ENCODE data around the gene PREP. TPM values are rescaled to one million over a fixed set of nuclear protein-coding genes. Genes with fewer than 3 reads are reported as not detected.
"Not testable (repeated sequence)": the region's sequence is repeated elsewhere in the genome, so short reads cannot be mapped to it uniquely, and the experiment has no call there.

Gene PREP
- total RNA-seq, 1 donor from 2014 or later: 47.1 TPM

DNA sequence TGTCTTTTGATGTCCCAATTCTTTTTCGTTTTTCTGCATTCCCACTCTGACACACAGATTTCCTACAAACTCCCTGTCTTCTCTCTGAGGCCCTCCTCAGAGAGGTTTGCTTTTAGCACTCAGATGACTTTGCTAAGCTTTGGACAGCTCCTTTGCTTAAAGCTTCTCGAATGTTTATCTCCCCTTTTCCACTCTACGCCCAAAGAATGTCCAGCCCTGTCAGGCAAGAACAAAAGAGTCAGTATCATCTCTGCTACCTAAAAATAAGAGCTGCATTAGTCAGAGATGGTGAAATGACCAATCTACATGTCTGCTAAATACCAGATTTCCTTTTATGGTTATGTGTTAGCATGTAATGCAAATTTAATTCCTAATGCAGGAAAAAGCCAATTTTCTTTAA, 56.8 kb downstream of the PREP start:
- intact Hi-C loops (cut with micrococcal nuclease): no loop called here

DNA sequence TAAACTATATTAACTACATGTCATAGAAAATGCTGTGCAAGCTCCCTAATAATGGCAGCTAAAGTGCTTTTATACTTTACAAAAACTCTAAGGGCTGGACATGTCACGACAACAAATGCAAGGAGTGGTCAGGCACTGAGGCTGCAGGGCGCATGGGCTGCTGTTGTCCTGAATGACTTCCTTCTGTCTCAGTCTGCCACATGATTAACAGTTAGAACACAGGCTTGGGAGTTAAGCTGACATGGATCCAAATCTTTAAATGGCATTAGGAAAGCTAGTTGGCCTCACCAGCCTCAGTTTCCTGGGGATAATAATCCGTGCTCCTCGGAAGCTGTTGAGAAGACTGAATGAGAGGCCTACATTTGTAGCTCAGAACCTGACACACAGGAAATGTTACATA, 57.4 kb downstream of the PREP start:
- intact Hi-C loops (cut with micrococcal nuclease): no loop called here

DNA sequence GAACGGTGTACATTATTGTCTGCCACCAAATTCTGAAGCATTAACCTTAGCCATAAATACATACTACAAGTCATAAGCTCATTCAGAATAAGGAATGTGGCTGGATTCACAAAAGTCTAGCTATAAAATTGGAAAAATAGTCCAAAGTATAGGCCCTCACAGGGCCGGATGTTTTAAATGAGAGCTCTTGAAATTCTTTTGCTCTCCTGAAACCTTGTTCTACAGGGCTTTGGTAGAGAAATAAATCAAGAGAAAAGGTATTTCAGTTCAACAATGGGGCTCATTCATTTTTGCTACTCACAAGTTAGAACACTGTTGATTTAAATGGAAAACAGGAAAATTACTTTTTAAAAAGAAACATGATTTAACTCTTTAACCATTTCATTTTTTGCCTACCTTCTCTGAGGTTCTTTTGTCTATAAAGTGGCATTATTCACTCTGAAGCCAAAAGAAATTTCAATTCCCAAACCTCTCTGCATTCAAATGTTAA, 58.0 kb downstream of the PREP start:
- intact Hi-C loops (cut with micrococcal nuclease): no loop called here

DNA sequence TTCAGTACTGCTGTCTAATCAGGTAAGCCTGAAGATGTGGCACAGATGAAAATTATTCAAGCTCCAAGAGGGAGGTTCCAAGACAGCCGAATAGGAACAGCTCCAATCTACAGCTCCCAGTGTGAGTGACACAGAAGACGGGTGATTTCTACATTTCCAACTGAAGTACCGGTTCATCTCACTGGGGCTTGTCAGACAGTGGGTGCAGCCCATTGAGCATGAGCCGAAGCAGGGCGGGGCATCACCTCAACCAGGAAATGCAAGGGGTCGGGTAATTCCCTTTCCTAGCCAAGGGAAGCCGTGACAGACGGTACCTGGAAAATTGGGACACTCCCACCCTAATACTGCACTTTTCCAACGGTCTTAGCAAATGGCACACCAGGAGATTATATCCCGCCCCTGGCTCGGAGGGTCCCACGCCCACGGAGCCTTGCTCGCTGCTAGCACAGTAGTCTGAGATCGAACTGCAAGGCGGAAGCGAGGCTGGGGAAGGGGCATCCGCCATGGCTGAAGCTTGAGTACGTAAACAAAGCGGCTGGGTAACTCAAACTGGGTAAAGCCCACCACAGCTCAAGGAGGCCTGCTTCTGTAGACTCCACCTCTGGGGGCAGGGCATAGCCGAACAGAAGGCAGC, 64.4 kb downstream of the PREP start:
- intact Hi-C loops (cut with micrococcal nuclease): not testable (repeated sequence)

DNA sequence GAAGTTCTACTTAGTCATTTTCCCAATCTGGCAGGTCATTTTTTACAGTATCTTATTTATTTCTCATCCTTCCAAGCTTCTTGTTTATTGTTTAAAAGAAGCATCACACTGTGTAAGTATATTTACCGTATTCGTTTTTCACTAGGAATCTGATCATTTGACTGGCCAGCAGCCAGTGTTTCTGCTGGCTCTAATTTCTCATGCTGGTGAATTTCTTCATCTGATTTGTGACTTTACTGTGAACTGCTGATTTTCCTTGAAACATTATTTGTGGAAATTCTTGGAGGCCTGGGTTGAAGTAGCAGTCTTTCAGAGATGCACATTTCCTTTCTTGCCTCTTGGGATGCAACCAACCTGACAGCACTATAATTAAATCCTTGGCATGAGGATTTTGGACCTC, 65.9 kb downstream of the PREP start:
- intact Hi-C loops (cut with micrococcal nuclease): no loop called here

DNA sequence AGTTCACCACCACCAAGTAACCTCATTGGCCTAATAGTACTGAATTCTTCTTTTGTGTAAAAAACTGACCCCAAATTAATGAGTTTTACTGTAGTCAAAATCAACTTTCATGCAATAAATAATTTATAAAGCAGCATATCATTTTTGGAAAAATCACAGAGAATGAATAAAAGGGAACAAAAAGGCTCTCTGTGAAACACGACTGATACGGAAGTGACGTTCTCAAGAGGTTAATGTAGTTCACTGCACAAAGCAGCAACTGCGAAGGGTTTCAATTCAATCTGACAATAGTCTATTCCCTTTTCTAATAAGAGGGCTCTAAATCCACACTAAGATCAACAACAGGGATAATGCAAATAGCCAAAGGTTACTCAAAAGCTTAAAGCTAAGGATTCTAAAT, 70.3 kb downstream of the PREP start:
- intact Hi-C loops (cut with micrococcal nuclease): no loop called here

DNA sequence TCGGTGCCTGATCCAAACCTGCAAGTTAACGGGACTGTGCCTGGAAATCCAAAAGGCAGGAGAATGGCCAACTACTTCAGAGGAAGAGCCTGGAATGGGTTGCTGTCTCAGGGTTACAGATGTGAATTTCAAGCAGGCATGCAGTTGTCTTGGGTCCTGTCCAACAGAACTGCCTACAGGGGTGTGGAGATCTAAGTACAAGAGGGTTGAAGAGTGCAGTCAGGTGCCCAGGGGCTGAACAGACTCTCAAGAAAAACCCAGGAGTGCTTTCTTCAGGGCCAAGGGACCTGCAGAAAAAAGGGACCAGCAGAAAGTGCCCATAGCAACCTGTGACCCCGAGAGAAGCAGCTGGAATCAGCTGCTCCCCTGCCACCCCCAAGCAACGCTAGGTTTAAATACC, 71.0 kb downstream of the PREP start:
- intact Hi-C loops (cut with micrococcal nuclease): no loop called here

DNA sequence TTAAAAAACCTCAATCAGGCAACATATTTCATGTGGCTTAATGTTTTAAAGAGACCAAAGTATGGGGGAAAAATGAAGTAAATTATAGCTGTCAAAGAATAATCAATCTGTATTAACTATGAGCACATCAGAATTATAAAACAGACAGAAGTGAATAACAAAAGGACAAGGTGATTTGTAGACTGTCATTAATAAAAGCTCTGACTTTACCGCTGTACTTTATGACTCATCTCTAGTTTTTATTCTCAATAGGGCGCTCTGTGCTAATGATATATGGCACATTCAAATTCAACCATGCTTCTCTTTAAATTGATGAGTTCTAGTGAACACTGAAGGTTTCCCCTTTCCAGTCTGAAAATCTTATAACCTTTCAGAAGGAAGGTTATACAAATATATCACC, 72.0 kb downstream of the PREP start:
- intact Hi-C loops (cut with micrococcal nuclease): no loop called here

DNA sequence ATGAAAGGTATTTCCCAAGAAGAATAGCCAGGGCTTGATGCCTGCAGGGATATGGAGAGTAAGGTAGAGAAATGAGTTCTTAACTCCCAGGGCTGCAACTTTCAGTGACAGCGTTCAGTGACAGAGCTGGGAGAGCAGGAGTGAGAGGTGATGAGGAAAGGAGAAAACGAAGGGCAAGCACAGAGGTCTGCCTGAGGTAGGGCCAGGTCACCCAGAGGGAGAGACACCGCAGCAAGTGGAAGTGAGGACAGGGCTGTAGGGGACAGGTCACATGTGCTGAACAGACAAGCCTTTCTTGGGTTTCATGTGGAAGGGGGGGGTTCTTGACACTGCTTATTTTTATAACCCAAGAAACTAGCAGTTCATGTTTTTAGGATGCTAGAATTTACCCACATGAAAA, 72.5 kb downstream of the PREP start:
- intact Hi-C loops (cut with micrococcal nuclease): no loop called here

DNA sequence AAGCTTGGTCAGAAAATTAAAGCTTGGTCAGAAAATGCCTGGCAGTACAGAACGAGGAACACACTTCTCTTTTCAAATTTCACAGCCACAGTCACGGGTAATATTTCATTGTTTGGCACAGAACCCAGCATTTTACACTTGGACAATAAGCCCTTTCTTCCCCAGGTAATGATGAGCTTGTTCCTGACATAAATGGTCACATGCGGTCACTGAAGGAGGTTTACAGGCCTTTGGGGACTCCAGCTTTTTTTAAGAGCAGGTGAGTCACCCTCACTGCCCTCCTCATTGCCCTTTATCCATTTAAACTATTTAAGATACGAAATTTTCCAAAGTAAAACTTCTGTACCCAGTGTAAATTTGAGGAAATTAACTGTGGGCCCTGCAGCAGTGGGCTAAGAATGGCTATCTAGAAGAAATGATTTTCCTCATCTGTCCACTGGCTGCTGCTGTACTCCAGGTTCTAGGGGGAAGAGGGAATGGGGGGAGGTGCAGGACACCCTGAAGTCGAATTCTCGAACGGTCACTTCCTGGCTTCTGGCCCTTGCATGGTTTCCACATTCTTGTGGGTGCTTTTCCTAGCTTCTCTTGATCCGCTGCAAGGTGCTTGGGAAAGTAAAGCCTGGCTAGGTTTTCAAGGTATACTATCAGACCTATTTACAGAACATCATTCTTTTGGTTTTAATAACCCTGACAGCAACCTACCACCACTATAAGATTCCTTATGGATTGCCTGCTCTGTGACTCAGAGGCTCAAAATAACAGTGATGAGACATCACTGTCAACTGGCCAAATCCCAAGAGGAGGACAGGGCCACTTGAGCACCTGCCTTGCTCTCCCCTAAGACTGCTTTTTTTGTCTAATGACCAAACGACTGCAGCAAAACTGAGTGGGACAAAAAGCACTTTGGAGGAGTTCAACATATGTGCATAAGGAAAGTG, 75.8 kb downstream of the PREP start:
- intact Hi-C loops (cut with micrococcal nuclease): no loop called here

DNA sequence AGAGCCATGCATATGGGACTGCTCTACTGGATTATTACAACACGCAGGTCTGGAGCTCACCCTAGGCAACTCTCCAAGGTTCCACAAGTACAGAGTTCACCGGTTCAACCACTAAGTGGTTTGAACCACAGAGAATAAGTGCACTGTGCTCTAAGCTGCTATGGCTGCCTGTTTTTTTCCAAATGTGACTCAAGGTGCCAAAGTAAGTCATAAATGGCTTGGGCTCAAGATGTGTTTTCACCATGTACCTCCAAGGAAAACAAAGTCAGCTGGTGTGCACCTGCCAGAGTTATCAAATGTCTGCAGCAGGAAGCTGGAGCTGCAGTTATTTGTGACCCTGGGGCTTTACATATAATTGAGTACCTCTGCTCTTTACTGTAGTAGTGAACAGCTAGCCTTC, 76.7 kb downstream of the PREP start:
- intact Hi-C loops (cut with micrococcal nuclease): no loop called here

DNA sequence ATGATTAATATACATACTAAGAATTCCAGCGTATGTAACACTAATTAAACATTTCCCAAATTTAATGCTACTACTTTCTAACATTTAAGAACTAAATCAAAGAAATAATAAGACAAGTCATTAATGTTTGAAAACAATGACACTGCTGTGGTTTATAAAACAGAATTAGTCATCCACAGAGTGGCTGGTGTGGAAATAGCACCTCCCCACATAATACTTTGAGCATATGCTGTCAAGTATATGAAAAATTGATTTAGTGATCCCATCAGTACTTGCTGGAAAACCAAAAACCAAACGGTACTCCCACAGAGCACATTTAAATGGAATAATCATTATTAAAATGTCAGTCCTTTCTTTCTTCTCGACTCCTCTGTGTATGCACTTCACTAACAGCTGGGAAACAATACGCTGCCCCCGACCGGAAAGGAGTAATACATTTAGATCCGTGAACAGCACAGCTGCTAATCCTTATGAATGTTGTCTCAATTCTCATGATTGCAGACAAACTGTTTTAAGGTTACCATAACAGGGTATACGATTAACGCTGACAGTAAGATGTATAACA, 78.4 kb downstream of the PREP start:
- intact Hi-C loops (cut with micrococcal nuclease): no loop called here

DNA sequence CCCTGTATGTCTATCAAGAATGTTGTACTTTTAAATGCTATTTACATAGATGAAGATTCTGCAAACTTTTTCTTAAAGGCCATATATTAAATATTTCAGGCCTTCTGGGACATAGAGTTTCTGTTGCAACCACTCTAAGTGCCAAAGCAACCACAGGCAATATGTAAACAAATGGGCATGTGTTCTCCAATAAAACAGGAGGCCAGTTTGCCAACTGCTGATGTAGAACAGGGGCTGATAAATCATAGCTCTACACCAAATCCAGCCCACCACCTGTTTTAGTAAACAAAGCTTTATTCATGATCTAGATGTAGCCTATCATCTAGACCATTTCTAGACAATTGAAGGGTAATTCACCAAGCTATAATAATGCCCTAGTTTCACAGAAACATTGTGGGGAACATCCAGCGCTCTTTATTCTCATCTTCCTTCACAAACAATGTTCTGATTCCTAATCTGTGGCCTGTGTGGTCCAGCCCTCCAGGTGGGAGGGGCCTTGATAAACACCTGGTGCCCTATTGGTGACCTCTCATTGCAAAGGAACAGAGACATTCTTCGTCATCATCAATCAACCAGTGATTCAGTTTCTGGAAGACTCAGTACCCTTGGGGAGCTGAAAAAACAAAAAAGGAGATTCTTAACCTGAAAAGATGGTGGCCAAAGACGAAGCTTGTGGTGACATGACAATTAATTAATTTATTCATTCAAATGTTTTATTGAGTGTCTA, 80.2 kb downstream of the PREP start:
- intact Hi-C loops (cut with micrococcal nuclease): no loop called here

DNA sequence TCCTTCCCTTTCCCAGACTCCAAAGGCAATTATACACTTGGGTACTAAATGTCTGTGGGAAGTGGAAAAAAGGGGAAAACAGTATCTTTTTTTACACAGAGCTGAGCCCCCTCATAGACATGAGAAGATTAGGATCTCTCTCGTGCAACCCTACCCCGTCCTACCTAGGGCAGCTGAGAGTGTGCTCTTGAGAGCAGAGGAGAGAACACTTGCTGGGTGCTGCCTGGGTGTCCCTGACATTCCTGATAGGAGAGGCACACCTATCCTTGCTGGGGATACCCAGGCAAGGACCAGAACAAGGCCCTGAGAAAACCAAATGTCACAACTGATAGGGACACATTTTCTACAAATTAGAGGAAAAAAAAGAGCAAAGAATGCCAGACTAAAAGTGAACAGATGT, 81.2 kb downstream of the PREP start:
- intact Hi-C loops (cut with micrococcal nuclease): no loop called here

DNA sequence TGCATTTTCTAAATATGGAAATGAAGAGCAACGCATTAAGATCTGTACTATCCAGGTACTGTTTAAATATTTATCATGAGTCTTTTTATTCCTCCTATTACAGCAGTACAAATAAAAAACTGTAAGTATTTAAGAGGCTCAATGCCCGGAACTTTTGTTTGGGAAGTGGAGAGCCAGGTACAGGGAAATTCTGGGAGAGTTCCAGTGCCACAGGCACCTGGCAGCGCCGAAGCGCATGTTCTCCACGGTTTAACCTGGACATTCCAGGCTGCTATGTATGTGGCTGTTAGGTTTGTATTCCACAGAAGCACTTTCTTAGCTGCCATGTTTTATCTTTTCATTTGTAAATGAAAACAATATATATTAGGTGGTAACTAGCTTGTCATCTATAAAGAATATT, 81.7 kb downstream of the PREP start:
- intact Hi-C loops (cut with micrococcal nuclease): no loop called here

DNA sequence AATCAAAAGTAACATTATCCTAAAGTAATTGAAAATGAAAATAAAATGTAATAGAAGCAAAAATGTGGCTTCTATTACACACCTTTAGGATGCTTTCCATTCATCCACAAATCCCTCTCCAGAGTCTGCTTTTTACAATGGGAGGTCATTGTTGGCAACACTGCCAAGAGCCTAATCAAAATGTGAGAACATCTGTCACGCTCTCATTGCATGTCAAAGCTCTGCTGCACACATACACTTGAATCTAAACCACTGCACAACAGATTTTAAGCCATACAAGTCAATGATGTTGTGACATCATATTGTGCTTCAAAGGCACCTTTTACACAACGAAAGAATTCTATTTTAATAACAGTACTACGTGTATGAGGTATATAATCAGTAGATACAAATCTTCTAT, 82.1 kb downstream of the PREP start:
- intact Hi-C loops (cut with micrococcal nuclease): no loop called here

DNA sequence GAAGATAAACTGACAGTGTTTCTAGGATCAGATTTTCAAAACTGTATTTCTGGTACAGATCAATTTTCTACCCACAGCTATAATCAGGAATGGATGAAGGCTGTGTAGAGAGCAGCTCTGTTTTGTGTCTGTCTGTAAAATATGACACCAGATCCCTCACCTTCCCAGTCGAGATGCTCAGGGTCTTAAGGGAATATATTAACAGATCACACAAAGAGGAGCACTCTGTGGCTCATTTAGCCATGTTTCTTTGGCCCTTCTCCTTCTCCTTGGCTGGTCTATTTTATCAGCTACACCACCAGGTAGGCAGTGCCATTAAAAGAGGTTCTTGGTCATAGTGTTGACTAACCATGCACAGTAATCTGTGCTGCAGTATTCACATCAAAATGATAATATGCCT, 82.6 kb downstream of the PREP start:
- intact Hi-C loops (cut with micrococcal nuclease): no loop called here

DNA sequence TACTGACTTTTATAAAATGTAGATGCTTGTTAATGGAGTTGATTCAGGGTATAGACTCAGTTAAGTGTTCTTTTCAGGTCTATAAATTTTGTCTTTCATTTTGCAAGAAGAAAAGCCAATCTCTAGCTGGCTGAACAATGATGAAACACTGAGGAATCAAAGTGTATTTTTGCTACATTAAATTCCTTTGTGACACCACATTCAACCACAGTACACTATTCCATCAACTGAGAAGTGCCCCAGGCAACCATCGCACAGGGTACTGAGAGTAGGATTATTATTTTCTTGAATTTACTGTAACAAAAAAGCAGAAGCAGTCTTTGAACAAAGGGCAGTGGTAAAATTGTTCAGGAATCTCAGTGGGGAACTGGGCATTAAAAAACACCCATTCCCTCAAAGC, 83.6 kb downstream of the PREP start:
- intact Hi-C loops (cut with micrococcal nuclease): no loop called here

DNA sequence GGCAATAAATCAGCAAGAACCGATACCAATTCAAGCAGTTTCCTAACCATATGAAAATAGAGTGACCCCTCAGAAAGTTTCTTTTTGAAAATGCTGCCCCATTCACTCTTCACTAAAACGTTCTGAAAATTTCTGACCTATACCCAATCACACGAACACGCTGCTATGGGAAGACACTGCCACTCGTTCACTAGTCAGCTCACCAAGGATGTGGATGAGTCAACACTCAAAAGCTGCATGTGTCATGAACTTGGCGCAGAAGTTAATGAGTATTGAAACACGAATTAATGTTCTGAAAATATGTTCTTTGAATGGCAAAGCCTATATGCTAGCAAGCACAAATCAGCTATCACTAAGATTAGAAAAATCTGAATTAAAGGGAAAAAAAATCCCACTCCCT, 84.2 kb downstream of the PREP start:
- intact Hi-C loops (cut with micrococcal nuclease): no loop called here

DNA sequence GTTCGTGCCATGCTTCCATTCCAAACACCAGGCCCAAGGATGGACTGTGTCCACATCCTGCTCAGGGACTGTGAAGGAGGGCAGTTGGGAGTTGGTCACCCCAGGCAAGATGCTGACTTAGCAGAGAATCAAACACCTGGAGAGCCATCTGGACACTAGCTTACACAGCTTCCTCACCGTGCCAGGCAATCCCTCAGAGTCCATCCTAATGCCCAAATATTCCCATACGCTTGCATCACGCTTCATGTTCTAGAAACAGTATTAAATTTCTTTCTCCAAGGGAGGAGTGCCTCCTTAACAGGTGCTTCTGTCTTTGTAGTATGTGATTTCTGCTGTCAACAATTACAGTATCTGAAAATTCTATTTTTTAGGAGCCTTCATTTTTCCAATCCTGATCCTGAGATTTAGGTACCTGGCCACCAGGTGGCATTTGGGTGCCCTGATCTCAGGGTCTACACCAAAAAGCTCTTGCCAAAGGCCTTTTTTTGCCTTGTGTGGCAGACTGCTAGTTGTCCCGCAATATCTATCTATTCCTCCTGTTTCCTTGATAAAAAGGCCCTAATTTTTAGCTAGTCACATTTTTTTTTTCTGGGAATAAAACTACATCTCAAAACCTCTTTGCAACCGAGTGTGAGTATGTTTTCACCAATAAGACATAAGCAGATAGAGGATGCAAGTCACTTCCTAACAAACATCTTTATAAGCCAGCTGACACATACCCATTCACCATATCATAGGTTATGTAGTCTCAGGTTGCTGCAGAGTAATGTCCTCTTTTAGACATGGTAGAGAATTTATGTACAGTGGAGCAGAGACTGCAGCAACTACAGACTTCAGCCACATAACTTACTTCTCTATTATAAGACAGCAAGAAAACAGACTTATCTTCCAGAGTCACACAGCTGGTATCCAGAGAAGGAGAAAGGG, 85.0 kb downstream of the PREP start:
- intact Hi-C loops (cut with micrococcal nuclease): loop anchor here (1.0 kb wide), 1 partner anchor 85 kb away; the partner anchor contains the start of gene PREP

DNA sequence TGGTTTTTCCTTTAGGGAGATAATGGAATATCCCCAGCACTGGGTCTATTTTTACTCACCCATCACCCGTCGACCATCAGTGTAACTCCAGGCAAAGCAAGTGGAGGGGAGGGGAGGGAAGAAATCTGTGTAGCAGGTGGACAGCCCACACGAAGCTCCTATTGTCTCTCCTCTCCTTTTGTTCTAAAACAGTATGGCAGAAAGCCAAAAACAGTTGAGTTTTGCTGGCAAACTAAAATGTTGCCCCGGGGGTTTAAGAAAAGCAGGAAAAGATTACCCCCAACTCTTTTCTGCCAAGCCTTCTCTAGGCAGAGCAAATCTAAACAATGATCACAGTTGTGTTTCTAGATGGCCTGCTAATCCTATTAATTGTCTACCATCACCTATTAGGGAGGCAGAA, 89.7 kb downstream of the PREP start:
- intact Hi-C loops (cut with micrococcal nuclease): no loop called here

Measured in T-helper 1 cell treated with Interleukin-12 subunit alpha and Interleukin-12 subunit beta and Interleukin-4 antibody, amounts not matched to agents 30 ng/mL and 1 ng/mL, for 36 hours (primary cell).